Peyer's patch (tissue), 4 donors: Measurements from ENCODE around the gene PTCH1. TPM values are rescaled to one million over a fixed set of nuclear protein-coding genes. Genes with fewer than 3 reads are reported as not detected.

Experiments
- DNase-seq, 3 donors: peaks; one replicate each; pipeline ENCODE4 v3.0.0-alpha.2; 2017 to 2019
- H3K27ac ChIP-seq, 4 donors: fragments of 200-600 bp; sonication (generic); one replicate each; pipeline ENCODE4 v1.5.1; 2016 to 2019
- H3K27me3 ChIP-seq, 2 donors: fragments of 200-600 bp; sonication (generic); one replicate each; pipeline ENCODE4 v1.5.1; 2019
- H3K36me3 ChIP-seq, 3 donors: fragments of 200-600 bp; sonication (generic); one replicate each; pipeline ENCODE4 v1.5.1; 2016 to 2019
- H3K4me1 ChIP-seq, 4 donors: fragments of 200-600 bp; sonication (generic); one replicate each; pipeline ENCODE4 v1.5.1; 2016 to 2019
- H3K4me3 ChIP-seq, 4 donors: fragments of 200-600 bp; sonication (generic); 1 replicate in 3 of 4; 2 replicates in 1 of 4; pipeline ENCODE4 v1.5.1; 2016 to 2019; ENCODE audit warnings: mild to moderate bottlenecking in 1 of 4
- H3K9me3 ChIP-seq, 4 donors: fragments of 200-600 bp; sonication (generic); one replicate each; pipeline ENCODE4 v1.5.1; 2016 to 2019; ENCODE audit warnings: mild to moderate bottlenecking in 1 of 4
- POLR2A ChIP-seq, 2 donors: fragments of 450-650 bp; IDR thresholded peaks; one replicate each; pipeline ENCODE4 v1.5.1; 2017; ENCODE audit warnings: antibody characterized with exemption in 2 of 2, mild to moderate bottlenecking in 2 of 2, moderate library complexity in 2 of 2
- total RNA-seq, 4 donors: library from RNA; depleted of rRNA; stranded (reverse); fragments of >200 nt; gene quantifications; one replicate each; pipeline ENCODE4 v1.1.0, GENCODE V29; 2016
- TF ChIP-seq, protein P1 (sequence below), 6 experiments: fragments of 450-650 bp in 4 of 6; fragments of 200-600 bp in 2 of 6; sonication (generic) in 1 of 6; IDR thresholded peaks; one replicate each; pipeline ENCODE4 v1.5.1; 2017 to 2019; ENCODE audit warnings: antibody characterized with exemption in 6 of 6, mild to moderate bottlenecking in 3 of 6, moderate library complexity in 1 of 6

PTCH1 gene
- total RNA-seq, 4 donors from 2014 or later, result 16.5 to 71.0 (median 24.0) TPM

DNA sequence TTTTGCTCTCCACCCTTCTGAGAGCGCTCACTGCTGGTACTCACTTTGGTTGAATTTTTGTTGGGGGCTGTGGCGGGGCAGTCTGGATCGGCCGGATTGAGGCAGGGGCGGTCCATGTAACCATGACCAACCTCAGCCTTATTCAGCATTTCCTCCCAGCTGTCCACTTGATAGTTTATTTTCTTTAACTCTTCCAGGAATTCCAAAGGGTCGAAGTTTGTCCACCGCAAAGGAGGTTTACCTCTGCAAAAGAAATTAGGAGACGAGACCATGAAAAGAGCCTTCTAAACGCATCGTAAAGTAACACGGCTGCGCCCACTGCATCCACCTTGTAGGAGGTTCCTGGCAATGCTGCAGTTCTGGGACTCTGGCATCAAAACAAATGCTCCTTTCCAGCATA lies 36.4 kb downstream of the PTCH1 start:
- no peak for TF ChIP-seq POLR2A (IDR thresholded peaks at IDR 0.05)
- TF ChIP-seq, protein P1, sequence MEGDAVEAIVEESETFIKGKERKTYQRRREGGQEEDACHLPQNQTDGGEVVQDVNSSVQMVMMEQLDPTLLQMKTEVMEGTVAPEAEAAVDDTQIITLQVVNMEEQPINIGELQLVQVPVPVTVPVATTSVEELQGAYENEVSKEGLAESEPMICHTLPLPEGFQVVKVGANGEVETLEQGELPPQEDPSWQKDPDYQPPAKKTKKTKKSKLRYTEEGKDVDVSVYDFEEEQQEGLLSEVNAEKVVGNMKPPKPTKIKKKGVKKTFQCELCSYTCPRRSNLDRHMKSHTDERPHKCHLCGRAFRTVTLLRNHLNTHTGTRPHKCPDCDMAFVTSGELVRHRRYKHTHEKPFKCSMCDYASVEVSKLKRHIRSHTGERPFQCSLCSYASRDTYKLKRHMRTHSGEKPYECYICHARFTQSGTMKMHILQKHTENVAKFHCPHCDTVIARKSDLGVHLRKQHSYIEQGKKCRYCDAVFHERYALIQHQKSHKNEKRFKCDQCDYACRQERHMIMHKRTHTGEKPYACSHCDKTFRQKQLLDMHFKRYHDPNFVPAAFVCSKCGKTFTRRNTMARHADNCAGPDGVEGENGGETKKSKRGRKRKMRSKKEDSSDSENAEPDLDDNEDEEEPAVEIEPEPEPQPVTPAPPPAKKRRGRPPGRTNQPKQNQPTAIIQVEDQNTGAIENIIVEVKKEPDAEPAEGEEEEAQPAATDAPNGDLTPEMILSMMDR (IDR thresholded peaks at IDR 0.05), result no peak
- no peaks in the 10 kb centered on the region for H3K27me3 ChIP-seq
- no peak overlapping the region for H3K27ac ChIP-seq
- no peak overlapping the region for H3K4me3 ChIP-seq
- H3K36me3 ChIP-seq, result peaks cover 0 to 48% (median 0%) of the 10 kb centered on the region in 3 donors
- no peak for DNase-seq
- H3K9me3 ChIP-seq, result no peaks in the 10 kb centered on the region
- H3K4me1 ChIP-seq, result no peaks in the 10 kb centered on the region

DNA sequence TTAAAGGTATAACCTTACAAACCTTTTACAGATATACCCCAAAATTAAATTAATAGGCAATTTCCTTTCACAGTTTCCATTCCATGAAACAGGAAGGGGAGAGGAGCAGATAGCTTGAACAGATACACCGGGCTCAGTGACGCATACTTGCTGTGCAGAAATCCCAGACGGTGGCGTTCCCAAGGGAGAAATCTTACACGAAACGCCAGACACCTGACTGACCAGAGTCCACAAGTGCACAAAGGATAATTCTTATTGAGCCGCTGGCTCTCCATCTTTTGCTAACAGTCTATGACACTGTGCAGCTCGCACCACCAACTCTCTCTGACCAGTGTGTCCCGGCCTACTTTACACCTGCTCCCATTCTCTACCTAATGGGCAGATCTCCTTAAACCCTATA lies 37.4 kb downstream of the PTCH1 start:
- TF ChIP-seq, protein P1 (IDR thresholded peaks at IDR 0.05), result no peak
- TF ChIP-seq POLR2A (IDR thresholded peaks at IDR 0.05), result no peak
- H3K36me3 ChIP-seq, result peaks cover 0 to 56% (median 0%) of the 10 kb centered on the region in 3 donors

DNA sequence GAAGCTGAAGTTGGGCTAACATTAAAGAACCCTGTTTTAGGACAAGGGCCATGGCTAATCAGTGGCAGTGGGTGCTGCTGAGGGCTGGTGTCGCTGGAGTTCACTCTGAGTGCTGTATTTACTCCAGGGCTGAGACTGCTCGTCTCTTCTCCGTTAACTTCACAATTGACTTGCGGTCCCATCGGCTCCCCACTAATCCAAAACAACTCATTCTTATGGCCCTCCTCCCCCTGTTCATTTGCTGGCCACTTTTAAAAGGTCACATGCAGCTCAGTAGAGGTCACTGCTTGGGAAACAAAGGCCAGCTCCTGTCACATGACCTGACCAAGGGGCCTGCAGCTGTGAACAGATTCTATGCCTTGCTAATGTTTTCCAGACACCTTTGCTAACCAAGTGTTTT lies 38.4 kb downstream of the PTCH1 start:
- Histone ChIP-seq H3K27me3 (no peaks in the 10 kb centered on the region), H3K4me3 (no peak overlapping the region), H3K27ac (no peak overlapping the region), H3K9me3 (no peaks in the 10 kb centered on the region), H3K36me3 (peaks cover 0 to 65% (median 0%) of the 10 kb centered on the region in 3 donors), H3K4me1 (no peaks in the 10 kb centered on the region)
- DNase-seq, result no peak
- TF ChIP-seq, protein P1 (IDR thresholded peaks at IDR 0.05), result no peak
- no peak for TF ChIP-seq POLR2A (IDR thresholded peaks at IDR 0.05)

More for the DNA sequence above, 37.4 kb downstream of the PTCH1 start:
- no peak overlapping the region for H3K27ac ChIP-seq
- no peak overlapping the region for H3K4me3 ChIP-seq
- no peaks in the 10 kb centered on the region for H3K9me3 ChIP-seq
- DNase-seq, result no peak
- H3K27me3 ChIP-seq, result no peaks in the 10 kb centered on the region
- no peaks in the 10 kb centered on the region for H3K4me1 ChIP-seq

DNA sequence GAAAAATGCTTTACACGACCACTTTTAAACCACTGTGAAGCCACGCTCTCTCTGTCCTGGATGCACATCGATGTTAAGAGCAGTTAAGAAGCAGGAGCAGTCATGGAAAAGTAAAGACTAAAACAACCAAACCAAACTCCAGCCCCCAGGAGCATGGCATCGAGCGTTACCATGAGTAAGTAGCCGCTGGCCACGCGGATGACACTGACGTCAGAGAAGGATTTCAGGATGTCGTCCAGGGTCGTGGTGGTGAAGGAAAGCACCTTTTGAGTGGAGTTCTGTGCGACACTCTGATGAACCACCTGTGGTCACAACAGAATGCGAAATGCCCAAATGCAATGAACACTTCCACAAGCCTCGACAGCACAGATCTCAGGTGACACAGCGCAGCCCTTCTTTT lies 38.9 kb downstream of the PTCH1 start:
- Histone ChIP-seq H3K4me1 (no peaks in the 10 kb centered on the region), H3K36me3 (peaks cover 0 to 69% (median 0%) of the 10 kb centered on the region in 3 donors), H3K27ac (no peak overlapping the region), H3K9me3 (no peaks in the 10 kb centered on the region), H3K4me3 (no peak overlapping the region), H3K27me3 (no peaks in the 10 kb centered on the region)
- DNase-seq, result no peak
- TF ChIP-seq, protein P1 (IDR thresholded peaks at IDR 0.05), result no peak
- TF ChIP-seq POLR2A (IDR thresholded peaks at IDR 0.05), result no peak

DNA sequence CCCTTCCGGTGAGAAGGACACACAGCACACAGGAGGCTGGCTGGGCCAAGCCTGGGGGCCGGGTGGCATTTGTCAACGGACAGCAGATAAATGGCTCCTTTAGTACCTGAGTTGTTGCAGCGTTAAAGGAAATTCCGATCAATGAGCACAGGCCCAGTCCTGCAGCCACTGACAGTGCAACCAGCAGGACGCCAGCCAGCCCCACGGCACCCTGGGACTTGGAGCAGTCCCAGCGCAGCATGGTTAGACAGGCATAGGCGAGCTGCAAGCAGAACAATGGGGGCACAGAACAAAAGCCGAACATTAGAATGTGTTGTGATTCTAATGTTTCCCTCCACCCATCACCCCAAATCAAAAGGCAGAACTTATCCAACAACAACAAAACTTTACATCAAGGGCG lies 39.3 kb downstream of the PTCH1 start:
- H3K9me3 ChIP-seq, result no peaks in the 10 kb centered on the region
- H3K4me1 ChIP-seq, result no peaks in the 10 kb centered on the region
- H3K4me3 ChIP-seq, result no peak overlapping the region
- no peaks in the 10 kb centered on the region for H3K27me3 ChIP-seq
- TF ChIP-seq POLR2A (IDR thresholded peaks at IDR 0.05), result no peak
- TF ChIP-seq, protein P1 (IDR thresholded peaks at IDR 0.05), result no peak
- H3K36me3 ChIP-seq, result peaks cover 0 to 74% (median 0%) of the 10 kb centered on the region in 3 donors
- H3K27ac ChIP-seq, result no peak overlapping the region
- DNase-seq, result no peak

DNA sequence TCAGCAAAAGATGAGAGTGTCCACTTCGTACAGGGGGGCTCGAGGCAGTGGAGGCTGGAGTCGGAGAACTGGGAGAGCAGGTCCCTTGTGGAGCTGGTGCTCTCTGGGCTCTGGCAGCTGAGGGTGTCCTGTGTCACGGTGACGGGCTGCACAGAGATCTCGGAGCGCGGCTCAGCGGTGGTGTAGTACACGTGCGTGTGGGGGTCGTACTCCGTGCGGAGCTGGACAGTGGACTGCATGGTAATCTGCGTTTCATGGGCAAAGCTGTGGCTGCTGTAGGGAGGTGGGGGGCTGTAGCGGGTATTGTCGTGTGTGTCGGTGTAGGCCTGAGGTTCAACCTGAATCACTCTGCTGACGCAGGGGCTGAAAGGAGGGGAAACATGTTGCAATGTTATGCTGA lies 48.0 kb downstream of the PTCH1 start:
- no peaks in the 10 kb centered on the region for H3K9me3 ChIP-seq
- H3K27ac ChIP-seq, result no peak overlapping the region
- H3K36me3 ChIP-seq, result peaks cover 0 to 70% (median 0%) of the 10 kb centered on the region in 3 donors
- peaks cover 0 to 2% (median 0%) of the 10 kb centered on the region in 4 donors for H3K4me1 ChIP-seq
- TF ChIP-seq, protein P1 (IDR thresholded peaks at IDR 0.05), result no peak
- no peak for TF ChIP-seq POLR2A (IDR thresholded peaks at IDR 0.05)
- no peak overlapping the region for H3K4me3 ChIP-seq
- no peak for DNase-seq
- no peaks in the 10 kb centered on the region for H3K27me3 ChIP-seq
